Esophagus muscularis mucosa (tissue), 3 donors: ENCODE data around the gene TERT.

Experiments
- CTCF ChIP-seq, 3 experiments: fragments of 200-600 bp in 2 of 3; fragments of 450-650 bp in 1 of 3; sonication (generic) in 2 of 3; IDR thresholded peaks; one replicate each; pipeline ENCODE4 v1.5.1; 2017 to 2019; ENCODE audit warnings: antibody characterized with exemption in 3 of 3, mild to moderate bottlenecking in 2 of 3, moderate library complexity in 1 of 3
- POLR2AphosphoS5 ChIP-seq, 2 donors: sonication (generic); formaldehyde crosslinking; IDR thresholded peaks; one replicate each; pipeline ENCODE4 v1.6.1; 2017; ENCODE audit warnings: antibody characterized with exemption in 2 of 2

GRCh38 chr5:1315709-1316587, 21.1 kb upstream of the TERT start:
- no peak for TF ChIP-seq CTCF (IDR thresholded peaks at IDR 0.05)
- TF ChIP-seq POLR2AphosphoS5 (IDR thresholded peaks at IDR 0.05) = no peak
